ENCODE measurements around the gene NUDT1.

Gene NUDT1

DNA sequence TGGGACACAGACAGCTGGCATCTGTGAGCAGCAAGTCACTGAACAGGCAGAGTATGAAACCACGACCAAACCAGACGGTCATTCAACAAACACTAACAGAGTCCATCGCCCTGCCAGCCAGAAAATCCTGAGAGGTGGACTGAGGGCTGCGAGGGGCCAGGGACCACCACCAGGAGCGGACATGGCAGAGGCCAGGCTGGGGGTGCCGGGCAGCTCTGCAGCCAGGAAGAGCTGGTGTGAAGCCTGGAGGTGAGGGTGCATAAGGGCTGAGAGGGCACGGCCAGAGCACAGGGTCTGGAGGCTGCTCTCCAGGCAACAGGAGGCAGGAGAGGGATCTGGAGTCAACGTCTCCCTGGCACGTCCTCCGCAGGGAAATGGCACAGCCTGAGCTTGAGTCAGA lies 24.8 kb upstream of the NUDT1 start:
- Histone ChIP-seq H3K27ac (ENCODE audit: low read depth, low read length, severe bottlenecking) (no peak overlapping the region), H3K4me1 (ENCODE audit: control insufficient read depth, insufficient read depth, low read length, poor library complexity, severe bottlenecking) (peaks cover 7% of the 10 kb centered on the region), H3K36me3 (ENCODE audit: control insufficient read depth, insufficient read depth, low read length) (peaks cover 94% of the 10 kb centered on the region), H3K4me3 (ENCODE audit: extremely low read depth, insufficient read depth, low read length, poor library complexity, severe bottlenecking) (no peak overlapping the region), H3K9me3 (ENCODE audit: control insufficient read depth, low read length) (no peaks in the 10 kb centered on the region)
- WGBS, 2 experiments (ENCODE audit: insufficient coverage in 2 of 2): 86 to 88% methylated on average over 8 to 10 of the region's 10 CpGs

DNA sequence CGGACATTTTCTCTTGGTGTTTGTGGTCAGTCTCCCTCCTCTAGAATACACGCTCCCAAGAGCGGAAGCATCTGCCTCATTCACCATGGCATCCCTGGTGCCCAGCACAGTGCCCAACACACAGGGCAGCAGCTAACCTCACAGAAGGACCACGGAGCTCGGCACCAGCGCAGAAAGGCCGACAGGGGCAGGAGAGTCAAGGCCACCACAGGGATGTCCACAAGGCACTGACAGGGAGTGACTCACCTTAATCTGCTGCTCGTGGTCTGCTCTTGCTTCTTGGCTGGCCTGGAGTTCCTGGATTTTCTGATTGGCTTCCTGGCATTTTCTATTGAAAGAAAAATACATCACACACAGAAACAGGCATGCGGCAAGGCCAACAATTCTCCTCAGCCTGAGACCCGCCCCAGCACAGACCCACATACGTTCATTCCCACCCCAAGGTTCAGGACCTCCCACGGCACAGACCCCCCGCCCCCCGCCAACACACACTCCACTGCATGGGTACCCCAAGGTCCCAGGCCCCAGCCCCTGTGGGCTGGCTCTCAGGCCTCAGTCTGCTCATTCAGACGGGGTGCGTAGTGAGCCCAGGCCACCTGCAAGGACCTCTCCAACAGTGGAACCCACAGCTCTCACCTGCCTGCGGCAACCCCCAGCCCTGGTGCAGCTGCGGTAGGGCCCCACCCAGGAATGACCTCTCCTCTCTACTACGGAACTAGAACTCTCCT lies 24.1 kb upstream of the NUDT1 start:
- Histone ChIP-seq H3K9me3 (ENCODE audit: control insufficient read depth, low read length) (no peaks in the 10 kb centered on the region), H3K4me3 (ENCODE audit: extremely low read depth, insufficient read depth, low read length, poor library complexity, severe bottlenecking) (no peak overlapping the region), H3K4me1 (ENCODE audit: control insufficient read depth, insufficient read depth, low read length, poor library complexity, severe bottlenecking) (peaks cover 4% of the 10 kb centered on the region), H3K36me3 (ENCODE audit: control insufficient read depth, insufficient read depth, low read length) (peaks cover 94% of the 10 kb centered on the region), H3K27ac (ENCODE audit: low read depth, low read length, severe bottlenecking) (no peak overlapping the region)
- 92 to 94% methylated on average over 13 of the region's 19 CpGs for WGBS, 2 experiments (ENCODE audit: insufficient coverage in 2 of 2)

DNA sequence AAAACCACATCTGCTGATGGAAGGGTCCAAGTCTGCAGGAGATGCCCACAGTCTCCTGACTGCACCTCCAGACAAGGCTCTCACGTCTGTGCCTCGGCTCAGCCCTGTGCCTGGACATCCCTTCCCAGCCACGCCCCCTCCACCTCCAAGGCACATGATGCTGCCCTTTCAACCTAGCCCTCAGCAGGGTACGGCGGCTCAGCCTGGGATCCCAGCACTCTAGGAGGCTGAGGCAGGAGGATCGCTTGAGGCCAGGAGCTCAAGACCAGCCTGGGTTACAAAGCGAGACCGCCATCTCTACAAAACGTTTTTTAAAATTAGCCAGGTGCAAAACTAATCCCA lies 23.6 kb upstream of the NUDT1 start:
- 88 to 92% methylated on average over 8 to 9 of the region's 9 CpGs for WGBS, 2 experiments (ENCODE audit: insufficient coverage in 2 of 2)
- peaks cover 92% of the 10 kb centered on the region for H3K36me3 ChIP-seq (ENCODE audit: control insufficient read depth, insufficient read depth, low read length)
- no peak overlapping the region for H3K27ac ChIP-seq (ENCODE audit: low read depth, low read length, severe bottlenecking)
- no peaks in the 10 kb centered on the region for H3K4me1 ChIP-seq (ENCODE audit: control insufficient read depth, insufficient read depth, low read length, poor library complexity, severe bottlenecking)
- H3K9me3 ChIP-seq (ENCODE audit: control insufficient read depth, low read length): no peaks in the 10 kb centered on the region
- H3K4me3 ChIP-seq (ENCODE audit: extremely low read depth, insufficient read depth, low read length, poor library complexity, severe bottlenecking): no peak overlapping the region

DNA sequence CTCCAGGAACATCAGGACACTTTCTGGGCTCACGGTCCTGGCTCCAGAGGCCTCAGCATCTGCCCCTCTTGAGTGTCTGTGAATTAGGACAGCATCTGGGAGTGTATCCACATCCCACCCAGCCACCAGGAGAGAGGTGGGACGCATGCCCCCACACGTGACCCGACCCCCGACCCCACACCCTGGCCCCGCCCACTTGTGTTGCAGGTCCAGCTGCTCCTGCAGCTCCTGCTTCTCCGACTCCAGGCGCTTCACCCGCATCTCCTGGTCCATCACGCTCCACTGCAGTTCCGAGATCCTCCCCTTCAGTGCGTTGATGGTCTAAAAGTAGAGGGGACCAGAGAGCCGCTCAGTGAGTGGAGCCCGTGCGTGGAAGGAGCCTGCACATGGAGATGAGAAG lies 22.9 kb upstream of the NUDT1 start:
- no peak overlapping the region for H3K27ac ChIP-seq (ENCODE audit: low read depth, low read length, severe bottlenecking)
- no peak overlapping the region for H3K4me3 ChIP-seq (ENCODE audit: extremely low read depth, insufficient read depth, low read length, poor library complexity, severe bottlenecking)
- no peaks in the 10 kb centered on the region for H3K9me3 ChIP-seq (ENCODE audit: control insufficient read depth, low read length)
- H3K4me1 ChIP-seq (ENCODE audit: control insufficient read depth, insufficient read depth, low read length, poor library complexity, severe bottlenecking): no peaks in the 10 kb centered on the region
- H3K36me3 ChIP-seq (ENCODE audit: control insufficient read depth, insufficient read depth, low read length): peaks cover 88% of the 10 kb centered on the region
- WGBS, 2 experiments (ENCODE audit: insufficient coverage in 2 of 2): 93 to 96% methylated on average over 10 to 14 of the region's 15 CpGs

DNA sequence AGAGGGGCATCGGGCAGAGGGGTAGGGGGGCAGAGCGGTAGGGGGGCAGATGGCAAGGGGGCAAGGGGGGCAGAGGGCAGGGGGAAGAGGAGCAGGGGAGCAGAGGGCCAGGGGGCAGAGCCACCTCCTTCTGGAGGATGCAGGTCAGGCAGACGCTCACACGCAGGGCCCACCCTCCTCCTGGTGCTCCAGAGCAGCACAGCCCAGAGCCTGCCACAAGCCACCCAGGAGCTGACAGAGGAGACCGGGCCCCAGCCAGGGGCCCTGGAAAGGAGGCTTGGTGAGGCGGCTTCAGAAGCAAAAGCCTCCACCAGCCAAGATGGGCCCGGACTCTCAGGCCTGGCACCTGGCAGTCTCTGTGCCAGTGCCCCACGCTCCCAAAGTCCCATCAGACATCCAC lies 22.4 kb upstream of the NUDT1 start:
- H3K4me3 ChIP-seq (ENCODE audit: extremely low read depth, insufficient read depth, low read length, poor library complexity, severe bottlenecking): no peak overlapping the region
- peaks cover 88% of the 10 kb centered on the region for H3K36me3 ChIP-seq (ENCODE audit: control insufficient read depth, insufficient read depth, low read length)
- 98 to 100% methylated on average over 5 of the region's 8 CpGs for WGBS, 2 experiments (ENCODE audit: insufficient coverage in 2 of 2)

DNA sequence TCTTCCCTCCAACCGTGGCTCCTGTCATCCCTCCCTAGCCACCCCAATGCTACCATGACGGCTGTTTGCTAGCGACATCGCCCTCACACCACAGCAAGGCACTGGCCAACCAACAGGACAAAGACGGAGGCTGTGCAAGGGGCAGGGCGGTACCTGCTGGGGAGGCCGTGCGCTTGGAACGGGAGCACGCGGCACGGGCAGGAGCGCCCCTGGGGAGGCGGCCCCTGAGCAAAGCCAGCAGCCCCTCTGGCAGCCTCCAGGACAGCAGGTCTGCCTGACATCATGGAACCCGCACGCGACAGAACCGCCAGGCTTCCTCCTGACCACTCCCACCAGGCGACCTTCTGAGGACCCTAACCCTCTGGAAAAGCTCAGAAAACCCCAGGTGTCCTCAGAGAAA lies 22.0 kb upstream of the NUDT1 start:
- peaks cover 89% of the 10 kb centered on the region for H3K36me3 ChIP-seq (ENCODE audit: control insufficient read depth, insufficient read depth, low read length)
- H3K9me3 ChIP-seq (ENCODE audit: control insufficient read depth, low read length): no peaks in the 10 kb centered on the region
- H3K27ac ChIP-seq (ENCODE audit: low read depth, low read length, severe bottlenecking): no peak overlapping the region
- 92 to 95% methylated on average over 19 of the region's 19 CpGs for WGBS, 2 experiments (ENCODE audit: insufficient coverage in 2 of 2)
- no peak overlapping the region for H3K4me3 ChIP-seq (ENCODE audit: extremely low read depth, insufficient read depth, low read length, poor library complexity, severe bottlenecking)
- no peaks in the 10 kb centered on the region for H3K4me1 ChIP-seq (ENCODE audit: control insufficient read depth, insufficient read depth, low read length, poor library complexity, severe bottlenecking)

More for the DNA sequence above, 22.4 kb upstream of the NUDT1 start:
- Histone ChIP-seq H3K27ac (ENCODE audit: low read depth, low read length, severe bottlenecking) (no peak overlapping the region), H3K9me3 (ENCODE audit: control insufficient read depth, low read length) (no peaks in the 10 kb centered on the region), H3K4me1 (ENCODE audit: control insufficient read depth, insufficient read depth, low read length, poor library complexity, severe bottlenecking) (no peaks in the 10 kb centered on the region)

DNA sequence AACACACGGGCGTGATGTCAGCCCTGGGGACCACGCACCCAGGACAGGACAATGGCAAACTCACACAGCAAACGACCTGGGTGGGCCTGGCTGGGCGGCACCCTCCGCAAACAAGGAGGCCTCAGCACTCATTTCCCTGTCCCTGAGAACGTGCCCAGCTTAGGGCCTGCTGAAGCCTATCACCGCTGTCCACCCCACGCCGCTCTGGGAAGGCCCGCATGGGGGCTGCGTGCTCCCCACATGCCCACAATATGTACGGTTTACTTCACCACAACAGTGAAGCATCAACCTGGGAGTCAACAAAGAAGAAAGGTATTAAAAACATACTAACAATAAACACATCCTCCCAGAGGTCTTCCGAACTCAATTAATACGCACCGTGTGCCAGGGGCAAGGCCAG lies 21.5 kb upstream of the NUDT1 start:
- no peak overlapping the region for H3K27ac ChIP-seq (ENCODE audit: low read depth, low read length, severe bottlenecking)
- H3K36me3 ChIP-seq (ENCODE audit: control insufficient read depth, insufficient read depth, low read length): peaks cover 89% of the 10 kb centered on the region
- H3K4me3 ChIP-seq (ENCODE audit: extremely low read depth, insufficient read depth, low read length, poor library complexity, severe bottlenecking): no peak overlapping the region
- H3K9me3 ChIP-seq (ENCODE audit: control insufficient read depth, low read length): no peaks in the 10 kb centered on the region
- H3K4me1 ChIP-seq (ENCODE audit: control insufficient read depth, insufficient read depth, low read length, poor library complexity, severe bottlenecking): no peaks in the 10 kb centered on the region
- 97 to 99% methylated on average over 11 to 13 of the region's 16 CpGs for WGBS, 2 experiments (ENCODE audit: insufficient coverage in 2 of 2)

DNA sequence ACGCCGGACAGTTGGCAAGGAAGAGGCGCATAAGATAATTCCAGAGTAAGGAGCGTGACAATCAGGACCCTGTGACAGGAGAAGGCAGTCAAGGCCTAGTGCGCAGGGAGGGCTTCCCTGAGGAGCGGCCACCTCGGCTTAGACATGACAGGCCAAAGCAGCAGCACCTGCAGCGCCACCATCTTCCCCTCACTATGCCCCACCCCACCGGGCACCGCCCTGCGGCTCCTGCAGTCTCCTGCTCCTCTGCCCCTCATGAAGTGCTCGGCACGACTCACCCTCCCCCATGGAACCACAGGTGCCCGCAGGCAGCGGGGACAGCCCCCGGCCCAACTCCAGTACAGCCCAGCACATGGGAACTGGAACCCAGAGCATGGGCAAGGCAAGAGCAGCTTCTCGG lies 21.1 kb upstream of the NUDT1 start:
- no peak overlapping the region for H3K4me3 ChIP-seq (ENCODE audit: extremely low read depth, insufficient read depth, low read length, poor library complexity, severe bottlenecking)
- no peaks in the 10 kb centered on the region for H3K4me1 ChIP-seq (ENCODE audit: control insufficient read depth, insufficient read depth, low read length, poor library complexity, severe bottlenecking)
- H3K27ac ChIP-seq (ENCODE audit: low read depth, low read length, severe bottlenecking): no peak overlapping the region
- 95 to 97% methylated on average over 12 to 16 of the region's 17 CpGs for WGBS, 2 experiments (ENCODE audit: insufficient coverage in 2 of 2)
- H3K36me3 ChIP-seq (ENCODE audit: control insufficient read depth, insufficient read depth, low read length): peaks cover 89% of the 10 kb centered on the region
- H3K9me3 ChIP-seq (ENCODE audit: control insufficient read depth, low read length): no peaks in the 10 kb centered on the region

DNA sequence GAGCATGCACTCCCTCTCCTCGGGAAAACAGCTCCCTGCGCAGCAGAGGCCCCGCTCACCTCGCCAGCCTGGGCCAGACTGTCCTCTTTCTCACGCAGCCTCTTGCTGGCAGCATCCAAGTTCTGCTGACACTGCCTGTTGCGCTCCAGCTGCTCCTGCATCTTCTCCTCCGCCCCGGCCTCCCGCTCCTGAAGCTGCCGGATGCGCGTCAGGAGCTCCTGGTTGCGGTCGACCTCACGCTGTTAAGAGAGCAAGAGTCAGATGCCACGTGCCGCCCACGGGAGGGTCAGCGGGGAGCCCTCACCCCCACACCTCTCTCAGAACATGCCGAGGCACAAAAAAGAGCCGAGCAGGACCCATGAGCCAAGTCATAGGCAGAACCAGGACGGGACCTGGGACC lies 19.5 kb upstream of the NUDT1 start:
- WGBS, 2 experiments (ENCODE audit: insufficient coverage in 2 of 2): 89 to 91% methylated on average over 12 to 22 of the region's 22 CpGs
- H3K9me3 ChIP-seq (ENCODE audit: control insufficient read depth, low read length): no peaks in the 10 kb centered on the region
- H3K4me3 ChIP-seq (ENCODE audit: extremely low read depth, insufficient read depth, low read length, poor library complexity, severe bottlenecking): no peak overlapping the region
- no peaks in the 10 kb centered on the region for H3K4me1 ChIP-seq (ENCODE audit: control insufficient read depth, insufficient read depth, low read length, poor library complexity, severe bottlenecking)
- peaks cover 90% of the 10 kb centered on the region for H3K36me3 ChIP-seq (ENCODE audit: control insufficient read depth, insufficient read depth, low read length)
- no peak overlapping the region for H3K27ac ChIP-seq (ENCODE audit: low read depth, low read length, severe bottlenecking)

DNA sequence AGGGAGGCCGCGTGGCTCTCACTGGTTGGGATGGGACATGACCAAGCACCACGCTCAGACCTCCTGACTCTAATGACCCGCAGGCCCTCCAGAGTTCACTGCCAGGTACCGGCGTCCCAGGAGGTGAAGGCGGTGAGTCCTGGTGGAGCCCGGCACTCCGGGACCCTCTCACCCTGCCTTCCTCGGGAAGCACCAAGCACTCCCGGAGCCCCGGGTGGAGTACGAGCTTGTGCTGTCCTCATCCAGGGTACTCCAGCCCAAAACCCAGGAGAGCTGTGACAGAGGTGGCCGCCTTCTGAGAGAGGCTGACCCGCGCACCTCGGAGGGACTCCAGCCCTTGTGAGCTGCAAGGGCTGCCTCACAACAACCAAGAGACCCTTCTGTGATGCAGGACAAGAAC lies 18.7 kb upstream of the NUDT1 start:
- Histone ChIP-seq H3K9me3 (ENCODE audit: control insufficient read depth, low read length) (no peaks in the 10 kb centered on the region), H3K4me3 (ENCODE audit: extremely low read depth, insufficient read depth, low read length, poor library complexity, severe bottlenecking) (no peak overlapping the region), H3K4me1 (ENCODE audit: control insufficient read depth, insufficient read depth, low read length, poor library complexity, severe bottlenecking) (no peaks in the 10 kb centered on the region), H3K27ac (ENCODE audit: low read depth, low read length, severe bottlenecking) (no peak overlapping the region), H3K36me3 (ENCODE audit: control insufficient read depth, insufficient read depth, low read length) (peaks cover 89% of the 10 kb centered on the region)
- 95% methylated on average over 15 to 17 of the region's 17 CpGs for WGBS, 2 experiments (ENCODE audit: insufficient coverage in 2 of 2)

DNA sequence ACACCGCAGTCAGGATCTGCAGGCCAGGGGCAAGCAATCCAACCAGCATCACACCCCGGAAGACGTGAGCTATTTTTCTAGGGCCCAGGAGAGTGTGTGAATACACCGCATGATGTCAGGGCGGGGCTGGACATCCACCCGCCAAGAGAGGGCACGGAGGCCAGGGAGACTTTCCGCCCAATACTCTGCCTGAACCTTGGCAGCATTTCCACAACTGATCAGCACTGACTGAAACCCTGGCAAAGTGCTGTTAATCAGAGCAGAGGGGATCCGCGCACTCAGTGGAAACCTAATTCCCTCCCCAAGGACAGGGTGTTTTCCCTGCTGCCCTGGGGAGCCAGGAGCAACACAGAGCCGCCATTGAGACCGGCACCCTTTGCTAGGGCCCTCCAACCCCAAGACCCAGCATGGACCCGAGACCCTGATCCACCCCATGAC lies 17.5 kb upstream of the NUDT1 start:
- Histone ChIP-seq H3K9me3 (ENCODE audit: control insufficient read depth, low read length) (no peaks in the 10 kb centered on the region), H3K27ac (ENCODE audit: low read depth, low read length, severe bottlenecking) (no peak overlapping the region), H3K4me1 (ENCODE audit: control insufficient read depth, insufficient read depth, low read length, poor library complexity, severe bottlenecking) (no peaks in the 10 kb centered on the region), H3K4me3 (ENCODE audit: extremely low read depth, insufficient read depth, low read length, poor library complexity, severe bottlenecking) (no peak overlapping the region), H3K36me3 (ENCODE audit: control insufficient read depth, insufficient read depth, low read length) (peaks cover 91% of the 10 kb centered on the region)
- 91 to 100% methylated on average over 7 to 12 of the region's 13 CpGs for WGBS, 2 experiments (ENCODE audit: insufficient coverage in 2 of 2)
